Thyroid gland (tissue), 4 donors: Measurements from ENCODE around the gene ZWILCH. TPM values are rescaled to one million over a fixed set of nuclear protein-coding genes. Genes with fewer than 3 reads are reported as not detected.
"Not testable (repeated sequence)": the region's sequence is repeated elsewhere in the genome, so short reads cannot be mapped to it uniquely, and the experiment has no call there.

Experiments used
- DNase-seq, 2 donors: peaks; one replicate each; pipeline ENCODE4 v3.0.0-alpha.2; 2019
- H3K27ac ChIP-seq, 3 donors: fragments of 200-600 bp; sonication (generic); 1 replicate in 2 of 3; 2 replicates in 1 of 3; pipeline ENCODE4 v1.5.1; 2016 to 2019; ENCODE audit warnings: mild to moderate bottlenecking in 1 of 3, moderate library complexity in 1 of 3
- H3K27me3 ChIP-seq: fragments of 200-600 bp; sonication (generic); one replicate; pipeline ENCODE4 v1.5.1; 2019
- H3K36me3 ChIP-seq, 2 donors: fragments of 200-600 bp; sonication (generic); one replicate each; pipeline ENCODE4 v1.5.1; 2016 to 2019
- H3K4me1 ChIP-seq, 2 donors: fragments of 200-600 bp; sonication (generic); one replicate each; pipeline ENCODE4 v1.5.1; 2017 to 2019
- H3K4me3 ChIP-seq, 3 donors: fragments of 200-600 bp; sonication (generic); replicated peaks in 1 of 3; 1 replicate in 2 of 3; 2 replicates in 1 of 3; pipeline ENCODE4 v1.5.1; 2016; ENCODE audit warnings: mild to moderate bottlenecking in 1 of 3
- H3K9me3 ChIP-seq: fragments of 200-600 bp; sonication (generic); one replicate; pipeline ENCODE4 v1.5.1; 2017
- CTCF ChIP-seq, 6 experiments: fragments of 200-600 bp in 3 of 6; fragments of 450-650 bp in 3 of 6; sonication (generic) in 3 of 6; IDR thresholded peaks; one replicate each; pipeline ENCODE4 v1.5.1; 2016 to 2019; ENCODE audit warnings: antibody characterized with exemption in 6 of 6, mild to moderate bottlenecking in 2 of 6, inconsistent platforms in 1 of 6, moderate library complexity in 1 of 6
- POLR2A ChIP-seq, 2 donors: fragments of 450-650 bp; IDR thresholded peaks; one replicate each; pipeline ENCODE4 v1.6.1; 2017; ENCODE audit warnings: antibody characterized with exemption in 2 of 2, mild to moderate bottlenecking in 2 of 2, moderate library complexity in 1 of 2
- WGBS, 2 donors: methylation state at CpG; one replicate each; pipeline ENCODE4 v1.1.5; 2017; 5-methylcytosine and 5-hydroxymethylcytosine counted together
- intact Hi-C: fragments of 100-400 bp; cut with DNase I; formaldehyde crosslinking; loops from one replicate; pipeline ENCODE4 v1.15.1; 2023
- total RNA-seq, 4 donors: library from RNA; depleted of rRNA; stranded (reverse); fragments of >200 nt; gene quantifications; one replicate each; pipeline ENCODE4 v1.2.3, GENCODE V29; 2016

ZWILCH gene
- total RNA-seq, 4 donors from 2014 or later, result 3.8 to 6.4 (median 5.3) TPM

- no peak overlapping the region for H3K4me3 ChIP-seq
- H3K36me3 ChIP-seq, result no peaks in the 10 kb centered on the region
- intact Hi-C loops, result no loop called here
- H3K4me1 ChIP-seq, result peaks cover 0 to 8% of the 10 kb centered on the region in 2 donors
- TF ChIP-seq POLR2A (IDR thresholded peaks at IDR 0.05) (no peak), CTCF (IDR thresholded peaks at IDR 0.05) (no peak)
- H3K27ac ChIP-seq, result no peak overlapping the region
- H3K9me3 ChIP-seq, result no peaks in the 10 kb centered on the region
- no peak for DNase-seq
- WGBS, 2 donors, result 63 to 68% methylated on average over 5 of the region's 5 CpGs
- no peaks in the 10 kb centered on the region for H3K27me3 ChIP-seq
Observed at GRCh38 chr15:66588537-66588936, 83.4 kb downstream of the ZWILCH start.

- Histone ChIP-seq H3K4me3 (no peak overlapping the region), H3K27me3 (no peaks in the 10 kb centered on the region), H3K27ac (no peak overlapping the region), H3K9me3 (no peaks in the 10 kb centered on the region), H3K36me3 (no peaks in the 10 kb centered on the region), H3K4me1 (peaks cover 0 to 8% of the 10 kb centered on the region in 2 donors)
- no peak for DNase-seq
- WGBS, 2 donors, result 80 to 88% methylated on average over 7 to 8 of the region's 8 CpGs
- TF ChIP-seq POLR2A (IDR thresholded peaks at IDR 0.05) (no peak), CTCF (IDR thresholded peaks at IDR 0.05) (no peak)
- intact Hi-C loops, result no loop called here
Observed at GRCh38 chr15:66588971-66589370, 83.8 kb downstream of the ZWILCH start.

GRCh38 chr15:66589429-66589828 lies 84.3 kb downstream of the ZWILCH start:
- WGBS, 2 donors, result 91 to 94% methylated on average over 6 of the region's 6 CpGs
- H3K9me3 ChIP-seq, H3K4me1 ChIP-seq: not testable (repeated sequence)

GRCh38 chr15:66590435-66590834 lies 85.3 kb downstream of the ZWILCH start:
- no peak overlapping the region for H3K27ac ChIP-seq
- peaks cover 0 to 8% of the 10 kb centered on the region in 2 donors for H3K4me1 ChIP-seq
- H3K9me3 ChIP-seq, result no peaks in the 10 kb centered on the region
- no peaks in the 10 kb centered on the region for H3K36me3 ChIP-seq
- WGBS, 2 donors, result 88 to 89% methylated on average over 2 of the region's 2 CpGs
- DNase-seq, result no peak
- no peak for TF ChIP-seq POLR2A (IDR thresholded peaks at IDR 0.05)
- TF ChIP-seq CTCF (IDR thresholded peaks at IDR 0.05), result no peak
- no peak overlapping the region for H3K4me3 ChIP-seq
- H3K27me3 ChIP-seq, result no peaks in the 10 kb centered on the region
- intact Hi-C loops, result no loop called here

More at GRCh38 chr15:66589429-66589828, 84.3 kb downstream of the ZWILCH start:
- DNase-seq, H3K27me3 ChIP-seq, H3K36me3 ChIP-seq, H3K27ac ChIP-seq, H3K4me3 ChIP-seq, intact Hi-C loops: not testable (repeated sequence)

GRCh38 chr15:66591322-66591862 lies 86.3 kb downstream of the ZWILCH start:
- H3K4me1 ChIP-seq, result peaks cover 0 to 8% of the 10 kb centered on the region in 2 donors
- no peak for DNase-seq

More at GRCh38 chr15:66591322-66591862, 86.3 kb downstream of the ZWILCH start:
- no peaks in the 10 kb centered on the region for H3K9me3 ChIP-seq
- 88 to 96% methylated on average over 4 of the region's 4 CpGs for WGBS, 2 donors
- intact Hi-C loops, result no loop called here
- no peaks in the 10 kb centered on the region for H3K36me3 ChIP-seq
- H3K27me3 ChIP-seq, result no peaks in the 10 kb centered on the region
- H3K27ac ChIP-seq, result no peak overlapping the region
- H3K4me3 ChIP-seq, result no peak overlapping the region
- TF ChIP-seq CTCF (IDR thresholded peaks at IDR 0.05) (no peak), POLR2A (IDR thresholded peaks at IDR 0.05) (no peak)
